K562 (cell line): ENCODE data around the gene KDF1. TPM values are rescaled to one million over a fixed set of nuclear protein-coding genes. Genes with fewer than 3 reads are reported as not detected.

Source experiments
- ATAC-seq: fragments of 200-7000 bp; cut with Tn5 transposase; 3 replicates; pipeline ENCODE4 v1.9.1; 2020; ENCODE audit warnings: moderate library complexity
- BruUV-seq: library from RNA; stranded (reverse); fragments of 400-500 nt; replicated peaks from 2 replicates; lab custom pipeline; 2021; lab: Mats Ljungman, UMichigan
- CTCF ChIA-PET: fragments of 300-600 bp; formaldehyde crosslinking; extraction: SDS; loops from one replicate; lab custom pipeline; 2021; ENCODE audit warnings: low intra/inter-chr PET ratio; lab: Yijun Ruan, JAX
- POLR2A ChIA-PET: fragments of 300-600, 350-650 bp; sonication (Branson Sonifier 250); formaldehyde crosslinking; extraction: SDS; loops from one replicate; lab custom pipeline; 2021; ENCODE audit warnings: antibody characterized with exemption, inconsistent platforms; lab: Yijun Ruan, JAX
- DNase-seq, 4 experiments: peaks; one replicate each; pipeline versions ENCODE4 v3.0.0 to v3.0.0-alpha.2; 2011 to 2018; ENCODE audit warnings: low spot score in 3 of 4, mixed read lengths in 3 of 4; ENCODE audit errors: extremely low read depth in 1 of 4
- FAIRE-seq: peaks from 2 replicates; lab custom pipeline; 2011; peaks lifted over from hg19 to GRCh38; lab: Jason Lieb, UNC
- H2AFZ ChIP-seq: 2 replicates; pipeline ENCODE4 v1.6.0; 2011; ENCODE audit warnings: low read depth, low read length, control low read depth, inconsistent platforms
- H3K27ac ChIP-seq: fragments of 200-600 bp; 3 replicates; pipeline ENCODE4 v1.8.0; 2011; ENCODE audit warnings: low read depth, mild to moderate bottlenecking, control low read depth, inconsistent platforms, low read length, moderate library complexity, mixed read lengths; ENCODE audit errors: extremely low read depth
- H3K27me3 ChIP-seq, 2 experiments: fragments of 300-600 bp in 1 of 2; 2 replicates in 1 of 2; 3 replicates in 1 of 2; pipeline versions ENCODE4 v1.6.0 to v1.8.0; 2011; ENCODE audit warnings: inconsistent platforms in 2 of 2, low read length in 2 of 2, mild to moderate bottlenecking in 1 of 2, mixed read lengths in 1 of 2, moderate library complexity in 1 of 2; ENCODE audit not compliant: control insufficient read depth in 2 of 2, insufficient read depth in 2 of 2
- H3K36me3 ChIP-seq: fragments of 300-600 bp; 3 replicates; pipeline ENCODE4 v1.8.0; 2011; ENCODE audit warnings: mild to moderate bottlenecking, low read length, inconsistent platforms; ENCODE audit not compliant: control insufficient read depth, insufficient read depth
- H3K4me1 ChIP-seq, 2 experiments: fragments of 200-600 bp in 1 of 2; replicated peaks in 1 of 2; 2 replicates in 1 of 2; 3 replicates in 1 of 2; pipeline versions ENCODE4 v1.5.1 to v1.8.0; 2011; ENCODE audit warnings: inconsistent platforms in 2 of 2, low read length in 2 of 2, mild to moderate bottlenecking in 1 of 2, mixed read lengths in 1 of 2, moderate library complexity in 1 of 2; ENCODE audit not compliant: control insufficient read depth in 2 of 2, insufficient read depth in 2 of 2
- H3K4me2 ChIP-seq: 2 replicates; pipeline ENCODE4 v1.6.1; 2011; ENCODE audit warnings: low read length, control low read depth, inconsistent platforms, mixed read lengths; ENCODE audit not compliant: insufficient read depth
- H3K4me3 ChIP-seq: fragments of 200-600 bp; sonication (generic), shearing (Covaris generic); 2 replicates; pipeline ENCODE4 v1.5.1; 2016; ENCODE audit warnings: control low read depth, inconsistent platforms
- H3K79me2 ChIP-seq: fragments of 200-600 bp; 3 replicates; pipeline ENCODE4 v1.8.0; 2011; ENCODE audit warnings: low read length, inconsistent platforms; ENCODE audit not compliant: control insufficient read depth, insufficient read depth
- H3K9ac ChIP-seq, 2 experiments: 2 replicates each; pipeline versions ENCODE4 v1.6.0 to v1.6.1; 2011; ENCODE audit warnings: low read depth in 2 of 2, low read length in 2 of 2, control low read depth in 1 of 2, inconsistent platforms in 1 of 2, mild to moderate bottlenecking in 1 of 2, mixed read lengths in 1 of 2; ENCODE audit not compliant: insufficient read depth in 1 of 2
- H3K9me1 ChIP-seq: one replicate; pipeline ENCODE4 v1.6.0; 2011; ENCODE audit warnings: inconsistent platforms, mild to moderate bottlenecking, low read length, moderate library complexity; ENCODE audit not compliant: control insufficient read depth, insufficient read depth
- H3K9me3 ChIP-seq: replicated peaks from 2 replicates; pipeline ENCODE4 v1.5.1; 2011; ENCODE audit warnings: low read depth, low read length, inconsistent platforms; ENCODE audit not compliant: control insufficient read depth, insufficient read depth
- H4K20me1 ChIP-seq: replicated peaks from 2 replicates; pipeline ENCODE4 v1.6.1; 2011; ENCODE audit warnings: low read length, inconsistent platforms, mixed read lengths; ENCODE audit not compliant: control insufficient read depth, insufficient read depth
- MAFF ChIP-seq: IDR thresholded peaks from 2 replicates; pipeline ENCODE4 v1.6.1; 2012; ENCODE audit warnings: low read length, improper control_type of control experiment
- MCM5 ChIP-seq: fragments of 450-650 bp; IDR thresholded peaks from 2 replicates; pipeline ENCODE4 v1.6.1; 2016; ENCODE audit warnings: low read depth
- MTA2 ChIP-seq: fragments of 450-650 bp; IDR thresholded peaks from 2 replicates; pipeline ENCODE4 v1.6.1; 2016; ENCODE audit warnings: low read depth
- NCOR1 ChIP-seq: fragments of 450-650 bp; IDR thresholded peaks from 2 replicates; pipeline ENCODE4 v1.6.1; 2016; ENCODE audit warnings: mild to moderate bottlenecking, moderate library complexity
- TRIM28 ChIP-seq: fragments of 450-650 bp; IDR thresholded peaks from 2 replicates; pipeline ENCODE4 v1.6.1; 2017
- ZBTB1 ChIP-seq: sonication (generic); formaldehyde crosslinking; IDR thresholded peaks from 2 replicates; pipeline ENCODE4 v1.8.1; 2023; ENCODE audit warnings: missing genetic modification reagents, low read depth, mild to moderate bottlenecking, borderline replicate concordance
- ZNF165 ChIP-seq: fragments of 250-450 bp; sonication (Bioruptor Pico); IDR thresholded peaks from 2 replicates; pipeline ENCODE4 v1.4.0; 2020; ENCODE audit warnings: borderline replicate concordance
- WGBS: fragments of 100-300 bp; shearing (Covaris generic); methylation state at CpG from one replicate; pipeline ENCODE4 v1.1.6; 2016; ENCODE audit warnings: low coverage, mixed read lengths; ENCODE audit not compliant: insufficient coverage; ENCODE audit errors: missing lambda C conversion rate; 5-methylcytosine and 5-hydroxymethylcytosine counted together
- in situ Hi-C: fragments of 300-500 bp; cut with MboI; formaldehyde crosslinking; loops from 4 replicates; pipeline ENCODE4 v1.15.0; 2018; ENCODE audit warnings: inconsistent platforms, mixed read lengths
- intact Hi-C: fragments of 100-400 bp; cut with micrococcal nuclease; formaldehyde crosslinking; loops from 2 replicates; pipeline ENCODE4 v1.14.2; 2022
- polyA plus RNA-seq, 8 experiments: library from polyadenylated mRNA; depleted of rRNA in 4 of 8; stranded (reverse) in 5 of 8; unstranded in 3 of 8; fragments of >200 nt; fragmentation: Nextera tagmentation in 2 of 8; fragmentation: Illumina TruSeq in 1 of 8; extraction: Ambion mirVana in 2 of 8; extraction: Trizol in 1 of 8; gene quantifications; 2 replicates each; pipeline versions ENCODE4 v1.2.1 to v1.2.3, GENCODE V29; 2011 to 2014; ENCODE audit warnings: inconsistent platforms in 1 of 8, missing spikeins in 1 of 8
- total RNA-seq, 7 experiments: library from RNA; depleted of rRNA in 6 of 7; stranded (reverse); fragments of >200 nt in 6 of 7; fragmentation: Illumina TruSeq in 2 of 7; extraction: Trizol in 2 of 7; gene quantifications; 2 replicates each; pipeline versions ENCODE4 v1.2.1 to v1.2.3, GENCODE V29; 2011 to 2021; ENCODE audit warnings: low replicate concordance in 1 of 7
- TF ChIP-seq, protein P1 (sequence below), 2 experiments: fragments of 150-350 bp in 1 of 2; IDR thresholded peaks; 2 replicates each; pipeline ENCODE4 v1.6.1; 2012 to 2016; ENCODE audit warnings: low read depth in 2 of 2, low read length in 2 of 2, mild to moderate bottlenecking in 1 of 2, moderate library complexity in 1 of 2
- TF ChIP-seq, protein P2 (sequence below): sonication (generic); formaldehyde crosslinking; IDR thresholded peaks from 2 replicates; pipeline ENCODE4 v1.8.0; 2023; ENCODE audit warnings: mild to moderate bottlenecking, missing genetic modification reagents
- TF ChIP-seq, protein P3 (sequence below), 2 experiments: IDR thresholded peaks; 2 replicates each; pipeline ENCODE4 v1.6.1; 2011; ENCODE audit warnings: borderline replicate concordance in 1 of 2, control low read depth in 1 of 2, low read depth in 1 of 2, low read length in 1 of 2, mild to moderate bottlenecking in 1 of 2, mixed read lengths in 1 of 2, moderate library complexity in 1 of 2; ENCODE audit not compliant: insufficient read depth in 1 of 2, insufficient read length in 1 of 2, poor library complexity in 1 of 2, severe bottlenecking in 1 of 2; ENCODE audit errors: extremely low read depth in 1 of 2
- TF ChIP-seq, protein P4 (sequence below): fragments of 450-650 bp; formaldehyde crosslinking; IDR thresholded peaks from 2 replicates; pipeline ENCODE4 v1.4.0; 2020; ENCODE audit warnings: mild to moderate bottlenecking, moderate library complexity

The KDF1 gene
- total and polyA plus RNA-seq, 9 of the 15 experiments (the other 6 are each of a cell fraction or from before 2014, with no cell fraction given) = 0.38 to 1.9 (median 0.83) TPM

DNA sequence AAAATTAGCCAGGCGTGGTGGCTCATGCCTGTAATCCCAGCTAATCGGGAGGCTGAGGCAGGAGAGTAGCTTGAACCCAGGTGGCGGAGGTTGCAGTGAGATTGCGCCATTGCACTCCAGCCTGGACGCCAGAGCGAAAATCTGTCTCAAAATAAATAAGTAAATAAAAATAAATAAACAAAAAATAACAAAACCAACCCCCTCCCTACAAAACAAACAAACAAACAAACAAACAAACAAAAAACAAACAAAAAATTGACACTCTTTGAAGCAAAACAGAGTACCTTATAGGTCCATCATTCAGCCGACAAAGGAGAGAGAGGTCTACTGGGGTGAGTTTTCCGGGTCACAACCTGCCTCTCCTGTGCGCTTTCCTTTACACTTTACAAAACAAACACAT is 5.4 kb upstream of the KDF1 start:
- FAIRE-seq = no peak
- in situ Hi-C loops (no loop called here), intact Hi-C loops (loop anchor here (2.0 kb wide), 1 partner anchor 131 kb away; no protein-coding TSS in a partner anchor)
- Histone ChIP-seq H3K4me1 (peaks cover 1 to 6% of the 10 kb centered on the region in 2 experiments; a peak in 4 of 5 replicates), H3K27me3 (peaks cover 3 to 19% of the 10 kb centered on the region in 2 experiments; a peak in 4 of 5 replicates), H2AFZ (no peak overlapping the region), H3K27ac (no peak overlapping the region), H3K9ac (no peak overlapping the region), H3K79me2 (no peaks in the 10 kb centered on the region), H3K36me3 (no peaks in the 10 kb centered on the region), H3K4me3 (no peak overlapping the region), H3K4me2 (no peak overlapping the region), H4K20me1 (no peaks in the 10 kb centered on the region), H3K9me3 (no peaks in the 10 kb centered on the region), H3K9me1 (no peaks in the 10 kb centered on the region)
- no peak for ATAC-seq
- no TSS peak for BruUV-seq
- POLR2A ChIA-PET = interaction anchor here (0.6 kb wide), 1 partner anchor 32 kb away, joined by 3 read pairs; no protein-coding TSS in a partner anchor
- WGBS = 67% methylated on average over 9 of the region's 9 CpGs
- no peak for DNase-seq
- TF ChIP-seq NCOR1 = no peak
- TF ChIP-seq MTA2 = no peak
- TF ChIP-seq, protein P1, sequence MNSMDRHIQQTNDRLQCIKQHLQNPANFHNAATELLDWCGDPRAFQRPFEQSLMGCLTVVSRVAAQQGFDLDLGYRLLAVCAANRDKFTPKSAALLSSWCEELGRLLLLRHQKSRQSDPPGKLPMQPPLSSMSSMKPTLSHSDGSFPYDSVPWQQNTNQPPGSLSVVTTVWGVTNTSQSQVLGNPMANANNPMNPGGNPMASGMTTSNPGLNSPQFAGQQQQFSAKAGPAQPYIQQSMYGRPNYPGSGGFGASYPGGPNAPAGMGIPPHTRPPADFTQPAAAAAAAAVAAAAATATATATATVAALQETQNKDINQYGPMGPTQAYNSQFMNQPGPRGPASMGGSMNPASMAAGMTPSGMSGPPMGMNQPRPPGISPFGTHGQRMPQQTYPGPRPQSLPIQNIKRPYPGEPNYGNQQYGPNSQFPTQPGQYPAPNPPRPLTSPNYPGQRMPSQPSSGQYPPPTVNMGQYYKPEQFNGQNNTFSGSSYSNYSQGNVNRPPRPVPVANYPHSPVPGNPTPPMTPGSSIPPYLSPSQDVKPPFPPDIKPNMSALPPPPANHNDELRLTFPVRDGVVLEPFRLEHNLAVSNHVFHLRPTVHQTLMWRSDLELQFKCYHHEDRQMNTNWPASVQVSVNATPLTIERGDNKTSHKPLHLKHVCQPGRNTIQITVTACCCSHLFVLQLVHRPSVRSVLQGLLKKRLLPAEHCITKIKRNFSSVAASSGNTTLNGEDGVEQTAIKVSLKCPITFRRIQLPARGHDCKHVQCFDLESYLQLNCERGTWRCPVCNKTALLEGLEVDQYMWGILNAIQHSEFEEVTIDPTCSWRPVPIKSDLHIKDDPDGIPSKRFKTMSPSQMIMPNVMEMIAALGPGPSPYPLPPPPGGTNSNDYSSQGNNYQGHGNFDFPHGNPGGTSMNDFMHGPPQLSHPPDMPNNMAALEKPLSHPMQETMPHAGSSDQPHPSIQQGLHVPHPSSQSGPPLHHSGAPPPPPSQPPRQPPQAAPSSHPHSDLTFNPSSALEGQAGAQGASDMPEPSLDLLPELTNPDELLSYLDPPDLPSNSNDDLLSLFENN (IDR thresholded peaks at IDR 0.05; ENCODE audit: low read depth in 2 of 2, low read length in 2 of 2) = no peak
- no peak for TF ChIP-seq ZNF165 (CRISPR knock-in tag)
- TF ChIP-seq TRIM28 = no peak
- TF ChIP-seq, protein P2, sequence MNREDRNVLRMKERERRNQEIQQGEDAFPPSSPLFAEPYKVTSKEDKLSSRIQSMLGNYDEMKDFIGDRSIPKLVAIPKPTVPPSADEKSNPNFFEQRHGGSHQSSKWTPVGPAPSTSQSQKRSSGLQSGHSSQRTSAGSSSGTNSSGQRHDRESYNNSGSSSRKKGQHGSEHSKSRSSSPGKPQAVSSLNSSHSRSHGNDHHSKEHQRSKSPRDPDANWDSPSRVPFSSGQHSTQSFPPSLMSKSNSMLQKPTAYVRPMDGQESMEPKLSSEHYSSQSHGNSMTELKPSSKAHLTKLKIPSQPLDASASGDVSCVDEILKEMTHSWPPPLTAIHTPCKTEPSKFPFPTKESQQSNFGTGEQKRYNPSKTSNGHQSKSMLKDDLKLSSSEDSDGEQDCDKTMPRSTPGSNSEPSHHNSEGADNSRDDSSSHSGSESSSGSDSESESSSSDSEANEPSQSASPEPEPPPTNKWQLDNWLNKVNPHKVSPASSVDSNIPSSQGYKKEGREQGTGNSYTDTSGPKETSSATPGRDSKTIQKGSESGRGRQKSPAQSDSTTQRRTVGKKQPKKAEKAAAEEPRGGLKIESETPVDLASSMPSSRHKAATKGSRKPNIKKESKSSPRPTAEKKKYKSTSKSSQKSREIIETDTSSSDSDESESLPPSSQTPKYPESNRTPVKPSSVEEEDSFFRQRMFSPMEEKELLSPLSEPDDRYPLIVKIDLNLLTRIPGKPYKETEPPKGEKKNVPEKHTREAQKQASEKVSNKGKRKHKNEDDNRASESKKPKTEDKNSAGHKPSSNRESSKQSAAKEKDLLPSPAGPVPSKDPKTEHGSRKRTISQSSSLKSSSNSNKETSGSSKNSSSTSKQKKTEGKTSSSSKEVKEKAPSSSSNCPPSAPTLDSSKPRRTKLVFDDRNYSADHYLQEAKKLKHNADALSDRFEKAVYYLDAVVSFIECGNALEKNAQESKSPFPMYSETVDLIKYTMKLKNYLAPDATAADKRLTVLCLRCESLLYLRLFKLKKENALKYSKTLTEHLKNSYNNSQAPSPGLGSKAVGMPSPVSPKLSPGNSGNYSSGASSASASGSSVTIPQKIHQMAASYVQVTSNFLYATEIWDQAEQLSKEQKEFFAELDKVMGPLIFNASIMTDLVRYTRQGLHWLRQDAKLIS (CRISPR knock-in tag) = no peak
- TF ChIP-seq MAFF = no peak
- TF ChIP-seq ZBTB1 = no peak
- TF ChIP-seq, protein P3, sequence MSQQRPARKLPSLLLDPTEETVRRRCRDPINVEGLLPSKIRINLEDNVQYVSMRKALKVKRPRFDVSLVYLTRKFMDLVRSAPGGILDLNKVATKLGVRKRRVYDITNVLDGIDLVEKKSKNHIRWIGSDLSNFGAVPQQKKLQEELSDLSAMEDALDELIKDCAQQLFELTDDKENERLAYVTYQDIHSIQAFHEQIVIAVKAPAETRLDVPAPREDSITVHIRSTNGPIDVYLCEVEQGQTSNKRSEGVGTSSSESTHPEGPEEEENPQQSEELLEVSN (IDR thresholded peaks at IDR 0.05; ENCODE audit: borderline replicate concordance in 1 of 2, extremely low read depth in 1 of 2, insufficient read depth in 1 of 2, insufficient read length in 1 of 2, low read depth in 1 of 2, low read length in 1 of 2, poor library complexity in 1 of 2, severe bottlenecking in 1 of 2) = no peak
- TF ChIP-seq MCM5 = no peak
- TF ChIP-seq, protein P4, sequence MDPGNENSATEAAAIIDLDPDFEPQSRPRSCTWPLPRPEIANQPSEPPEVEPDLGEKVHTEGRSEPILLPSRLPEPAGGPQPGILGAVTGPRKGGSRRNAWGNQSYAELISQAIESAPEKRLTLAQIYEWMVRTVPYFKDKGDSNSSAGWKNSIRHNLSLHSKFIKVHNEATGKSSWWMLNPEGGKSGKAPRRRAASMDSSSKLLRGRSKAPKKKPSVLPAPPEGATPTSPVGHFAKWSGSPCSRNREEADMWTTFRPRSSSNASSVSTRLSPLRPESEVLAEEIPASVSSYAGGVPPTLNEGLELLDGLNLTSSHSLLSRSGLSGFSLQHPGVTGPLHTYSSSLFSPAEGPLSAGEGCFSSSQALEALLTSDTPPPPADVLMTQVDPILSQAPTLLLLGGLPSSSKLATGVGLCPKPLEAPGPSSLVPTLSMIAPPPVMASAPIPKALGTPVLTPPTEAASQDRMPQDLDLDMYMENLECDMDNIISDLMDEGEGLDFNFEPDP = no peak
- CTCF ChIA-PET = interaction anchor here (2.4 kb wide), 1 partner anchor 131 kb away, joined by 16 read pairs; no protein-coding TSS in a partner anchor
